Measurements from ENCODE around the gene EML4. TPM values are rescaled to one million over a fixed set of nuclear protein-coding genes. Genes with fewer than 3 reads are reported as not detected.

The EML4 gene
- total and polyA plus RNA-seq, 7 experiments from 2014 or later, result 64.9 to 167 (median 141) TPM

DNA sequence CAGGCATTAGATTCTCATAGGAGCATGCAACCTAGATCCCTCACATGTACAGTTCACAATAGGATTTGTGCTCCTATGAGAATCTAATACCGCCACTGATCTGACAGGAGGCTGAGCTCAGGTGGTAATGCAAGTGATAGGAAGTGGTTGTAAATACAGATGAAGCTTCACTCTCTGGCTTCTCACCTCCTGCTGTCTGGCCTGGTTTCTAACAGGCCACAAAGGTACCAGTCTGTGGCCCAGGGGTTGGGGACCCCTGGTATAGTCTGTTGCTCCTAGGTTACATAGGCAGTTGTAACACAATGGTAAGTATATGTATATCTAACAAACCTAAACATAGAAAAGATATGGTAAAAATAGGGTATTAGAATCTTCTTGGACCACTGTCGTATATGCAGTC, 81.8 kb downstream of the EML4 start:
- ChIA-PET CTCF (interaction anchor here (0.8 kb wide), 1 partner anchor 55 kb away, joined by 3 read pairs; no protein-coding TSS in a partner anchor), POLR2A (no interaction called here)
- peaks cover 14 to 62% (median 39%) of the 10 kb centered on the region in 5 donors for H3K36me3 Mint-ChIP-seq
- Histone ChIP-seq H3K27ac (ENCODE audit: low read depth, low read length) (no peak overlapping the region), H3K4me3 (ENCODE audit: low read length) (no peak overlapping the region), H3K9me3 (ENCODE audit: control insufficient read depth in 2 of 3, low read length in 3 of 3) (no peaks in the 10 kb centered on the region), H3K36me3 (ENCODE audit: control insufficient read depth in 2 of 3, insufficient read depth in 3 of 3, low read length in 3 of 3) (peaks cover 0 to 9% (median 5%) of the 10 kb centered on the region in 3 experiments), H3K4me1 (ENCODE audit: control insufficient read depth in 2 of 2, insufficient read depth in 2 of 2, low read length in 2 of 2) (peaks cover 11 to 33% of the 10 kb centered on the region in 2 donors), H3K27me3 (ENCODE audit: control insufficient read depth in 2 of 2, insufficient read depth in 2 of 2, low read length in 2 of 2) (no peaks in the 10 kb centered on the region)
- H3K4me3 Mint-ChIP-seq, result no peak overlapping the region
- intact Hi-C loops (cut with micrococcal nuclease), result no loop called here
- peaks cover 41 to 92% (median 83%) of the 10 kb centered on the region in 7 donors for H3K4me1 Mint-ChIP-seq
- peak; percentile 47 for ATAC-seq
- peaks cover 0 to 12% (median 0%) of the 10 kb centered on the region in 11 donors for H3K9me3 Mint-ChIP-seq
- H3K27me3 Mint-ChIP-seq, result no peaks in the 10 kb centered on the region
- no peak for DNase-seq
- H3K27ac Mint-ChIP-seq, result peak overlapping the region in 6 of 9 donors; percentile 30 to 57 (median 48)

DNA sequence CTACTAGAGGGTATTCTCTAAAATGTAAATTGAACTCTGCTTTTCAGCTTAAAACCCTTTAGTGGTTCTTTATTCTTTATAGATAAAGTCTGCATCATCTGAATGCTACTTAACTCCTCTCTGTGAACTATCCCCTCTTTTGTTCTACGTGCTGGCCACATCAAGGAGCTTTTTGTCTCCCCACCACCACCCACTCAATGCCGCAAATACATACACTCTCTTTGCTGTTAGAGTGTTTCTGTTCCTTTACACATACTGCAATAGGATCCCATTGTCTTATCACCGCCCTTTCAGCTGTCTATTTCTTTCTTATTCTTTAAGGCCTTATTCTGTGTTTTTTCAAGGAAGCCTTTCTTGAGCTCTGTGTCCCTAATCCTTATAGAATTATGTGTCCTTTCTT, 83.3 kb downstream of the EML4 start:
- intact Hi-C loops (cut with micrococcal nuclease), result no loop called here
- Histone ChIP-seq H3K36me3 (ENCODE audit: control insufficient read depth in 2 of 3, insufficient read depth in 3 of 3, low read length in 3 of 3) (peaks cover 0 to 7% (median 0%) of the 10 kb centered on the region in 3 experiments), H3K9me3 (ENCODE audit: control insufficient read depth in 2 of 3, low read length in 3 of 3) (no peaks in the 10 kb centered on the region), H3K27ac (ENCODE audit: low read depth, low read length) (no peak overlapping the region), H3K4me1 (ENCODE audit: control insufficient read depth in 2 of 2, insufficient read depth in 2 of 2, low read length in 2 of 2) (peaks cover 14 to 45% of the 10 kb centered on the region in 2 donors), H3K4me3 (ENCODE audit: low read length) (no peak overlapping the region), H3K27me3 (ENCODE audit: control insufficient read depth in 2 of 2, insufficient read depth in 2 of 2, low read length in 2 of 2) (no peaks in the 10 kb centered on the region)
- H3K4me1 Mint-ChIP-seq, result peaks cover 49 to 90% (median 80%) of the 10 kb centered on the region in 7 donors
- CTCF ChIA-PET, result no interaction called here
- peaks cover under 1 to 48% (median 30%) of the 10 kb centered on the region in 5 donors for H3K36me3 Mint-ChIP-seq
- peak overlapping the region in 3 of 10 donors; percentile 2 to 32 (median 4) for H3K4me3 Mint-ChIP-seq
- POLR2A ChIA-PET, result no interaction called here
- peak overlapping the region in 7 of 9 donors; percentile 5 to 87 (median 59) for H3K27ac Mint-ChIP-seq
- ATAC-seq, result no peak
- no peak for DNase-seq
- H3K27me3 Mint-ChIP-seq, result no peaks in the 10 kb centered on the region
- peaks cover 0 to 12% (median 0%) of the 10 kb centered on the region in 11 donors for H3K9me3 Mint-ChIP-seq

DNA sequence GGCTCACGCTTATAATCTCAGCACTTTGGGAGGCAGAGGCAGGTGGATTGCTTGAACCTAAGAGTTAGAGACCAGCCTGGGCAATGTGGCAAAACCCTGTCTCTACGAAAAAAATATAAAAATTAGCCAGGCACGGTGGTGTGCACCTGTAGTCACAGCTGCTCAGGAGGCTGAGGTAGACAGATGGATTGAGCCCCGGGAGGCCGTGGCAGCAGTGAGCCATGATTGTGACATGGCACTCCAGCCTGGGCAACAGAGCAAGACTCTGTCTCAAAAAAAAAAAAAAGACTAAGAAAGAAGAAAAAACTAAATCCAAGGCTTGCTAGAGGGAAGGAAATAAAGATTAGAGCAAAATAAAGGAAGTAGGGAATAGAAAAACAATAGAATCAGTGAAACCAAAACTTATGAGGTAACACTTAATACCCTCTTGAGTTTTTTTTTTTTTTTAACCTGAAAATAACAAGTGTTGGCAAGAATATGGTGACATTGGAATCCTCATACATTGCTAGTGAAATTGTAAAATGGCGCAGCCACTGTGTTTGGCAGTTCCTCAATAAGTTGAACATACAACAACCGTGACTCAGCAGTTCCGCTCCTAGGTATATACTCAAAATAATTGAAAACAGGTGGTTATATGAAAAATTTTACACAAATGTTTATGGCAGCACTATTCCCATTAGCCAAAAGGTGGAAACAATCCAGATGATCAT, 85.2 kb downstream of the EML4 start:
- POLR2A ChIA-PET, result no interaction called here
- intact Hi-C loops (cut with micrococcal nuclease), result no loop called here
- Mint-ChIP-seq H3K27ac (peak overlapping the region in 7 of 9 donors; percentile 6 to 78 (median 52)), H3K27me3 (no peaks in the 10 kb centered on the region), H3K4me1 (peaks cover 49 to 83% (median 78%) of the 10 kb centered on the region in 7 donors), H3K9me3 (peaks cover 0 to 12% (median 0%) of the 10 kb centered on the region in 11 donors), H3K4me3 (peak overlapping the region in 3 of 10 donors; percentile 5 to 45 (median 8)), H3K36me3 (peaks cover 0 to 52% (median 34%) of the 10 kb centered on the region in 5 donors)
- DNase-seq (no peak), ATAC-seq (no peak)
- Histone ChIP-seq H3K27ac (ENCODE audit: low read depth, low read length) (no peak overlapping the region), H3K4me1 (ENCODE audit: control insufficient read depth in 2 of 2, insufficient read depth in 2 of 2, low read length in 2 of 2) (peaks cover 14 to 44% of the 10 kb centered on the region in 2 donors), H3K4me3 (ENCODE audit: low read length) (no peak overlapping the region), H3K36me3 (ENCODE audit: control insufficient read depth in 2 of 3, insufficient read depth in 3 of 3, low read length in 3 of 3) (peaks cover 0 to 7% (median 5%) of the 10 kb centered on the region in 3 experiments), H3K9me3 (ENCODE audit: control insufficient read depth in 2 of 3, low read length in 3 of 3) (no peaks in the 10 kb centered on the region), H3K27me3 (ENCODE audit: control insufficient read depth in 2 of 2, insufficient read depth in 2 of 2, low read length in 2 of 2) (no peaks in the 10 kb centered on the region)
- CTCF ChIA-PET, result interaction anchor here (0.6 kb wide), 1 partner anchor 175 kb away, joined by 4 read pairs; no protein-coding TSS in a partner anchor

DNA sequence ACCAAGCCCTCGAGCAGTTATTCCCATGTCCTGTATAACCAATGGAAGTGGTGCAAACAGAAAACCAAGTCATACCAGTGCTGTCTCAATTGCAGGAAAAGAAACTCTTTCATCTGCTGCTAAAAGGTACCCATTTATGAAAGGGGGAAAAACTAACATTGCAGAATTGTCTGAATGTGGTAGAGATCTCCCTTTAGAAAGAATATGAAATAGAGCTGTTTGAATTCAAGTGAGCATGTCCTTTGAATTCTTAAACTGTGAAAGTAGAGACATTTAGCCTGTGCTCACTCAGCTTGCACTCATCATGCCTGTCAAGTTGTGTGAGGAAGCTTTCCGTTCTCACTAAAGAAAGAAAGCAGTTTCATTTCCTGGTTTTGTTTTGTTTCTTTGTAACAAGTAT, 87.4 kb downstream of the EML4 start:
- Histone ChIP-seq H3K9me3 (ENCODE audit: control insufficient read depth in 2 of 3, low read length in 3 of 3) (no peaks in the 10 kb centered on the region), H3K27ac (ENCODE audit: low read depth, low read length) (no peak overlapping the region), H3K27me3 (ENCODE audit: control insufficient read depth in 2 of 2, insufficient read depth in 2 of 2, low read length in 2 of 2) (no peaks in the 10 kb centered on the region), H3K36me3 (ENCODE audit: control insufficient read depth in 2 of 3, insufficient read depth in 3 of 3, low read length in 3 of 3) (peaks cover 2 to 14% (median 7%) of the 10 kb centered on the region in 3 experiments), H3K4me3 (ENCODE audit: low read length) (no peak overlapping the region), H3K4me1 (ENCODE audit: control insufficient read depth in 2 of 2, insufficient read depth in 2 of 2, low read length in 2 of 2) (peaks cover 8 to 26% of the 10 kb centered on the region in 2 donors)
- Mint-ChIP-seq H3K9me3 (peaks cover 0 to 12% (median 0%) of the 10 kb centered on the region in 11 donors), H3K27ac (peak overlapping the region in 7 of 9 donors; percentile 31 to 84 (median 75)), H3K36me3 (peaks cover 0 to 47% (median 29%) of the 10 kb centered on the region in 5 donors), H3K4me3 (peak overlapping the region in 7 of 10 donors; percentile 14 to 81 (median 68)), H3K4me1 (peaks cover 37 to 63% (median 58%) of the 10 kb centered on the region in 7 donors), H3K27me3 (no peaks in the 10 kb centered on the region)
- intact Hi-C loops (cut with micrococcal nuclease), result no loop called here
- peak in 4 of 9 donors; percentile 7 to 14 (median 10) for DNase-seq
- ChIA-PET POLR2A (interaction anchor here (1.5 to 2.0 kb wide), 2 partner anchors 11 to 14 kb away, joined by 5 read pairs; no protein-coding TSS in a partner anchor), CTCF (no interaction called here)
- ATAC-seq, result peak; percentile 54

DNA sequence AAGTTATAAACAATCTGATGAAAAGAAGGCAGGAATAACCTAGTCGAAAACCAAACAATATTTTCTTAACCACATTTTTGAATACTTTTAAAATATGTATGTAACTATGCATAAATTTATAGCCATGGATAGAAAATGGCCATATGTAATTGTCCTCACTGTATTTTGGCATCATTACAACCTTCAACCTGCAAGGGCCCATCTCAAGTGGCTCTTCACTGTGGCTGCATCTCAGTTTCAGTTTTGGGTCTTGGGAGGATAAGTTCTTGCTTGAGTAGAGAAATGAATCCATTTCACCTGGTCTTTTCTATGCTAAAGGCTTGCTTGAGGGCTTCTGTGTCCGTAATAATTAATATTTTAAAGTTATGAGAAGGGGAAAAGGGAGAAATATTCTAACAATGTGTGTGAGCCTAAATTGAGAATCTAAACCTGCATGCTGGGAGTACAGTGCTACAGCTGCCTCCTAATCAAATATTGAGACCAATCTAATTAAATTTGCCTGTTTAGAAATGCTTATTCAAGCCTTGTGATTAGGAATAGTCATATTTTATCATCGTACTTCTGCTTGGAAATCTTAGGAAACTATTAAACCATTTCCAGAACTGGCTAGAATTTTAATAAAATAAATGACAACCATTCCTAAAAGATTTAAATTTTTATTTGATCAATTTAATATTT, 92.5 kb downstream of the EML4 start:
- no peak overlapping the region for H3K27ac ChIP-seq (ENCODE audit: low read depth, low read length)
- H3K4me1 ChIP-seq (ENCODE audit: control insufficient read depth in 2 of 2, insufficient read depth in 2 of 2, low read length in 2 of 2), result peaks cover 0 to 5% of the 10 kb centered on the region in 2 donors
- peak overlapping the region in 1 of 9 donors; percentile 72 for H3K27ac Mint-ChIP-seq
- H3K9me3 ChIP-seq (ENCODE audit: control insufficient read depth in 2 of 3, low read length in 3 of 3), result no peaks in the 10 kb centered on the region
- no peak overlapping the region for H3K4me3 ChIP-seq (ENCODE audit: low read length)
- POLR2A ChIA-PET, result interaction anchor here (0.7 to 1.0 kb wide), 2 partner anchors 12 to 547 kb away, joined by 4 to 5 read pairs; no protein-coding TSS in a partner anchor
- no peak for DNase-seq
- H3K27me3 Mint-ChIP-seq, result no peaks in the 10 kb centered on the region
- H3K36me3 Mint-ChIP-seq, result peaks cover 0 to 32% (median 14%) of the 10 kb centered on the region in 5 donors
- H3K27me3 ChIP-seq (ENCODE audit: control insufficient read depth in 2 of 2, insufficient read depth in 2 of 2, low read length in 2 of 2), result no peaks in the 10 kb centered on the region
- H3K4me3 Mint-ChIP-seq, result no peak overlapping the region
- H3K9me3 Mint-ChIP-seq, result no peaks in the 10 kb centered on the region
- H3K36me3 ChIP-seq (ENCODE audit: control insufficient read depth in 2 of 3, insufficient read depth in 3 of 3, low read length in 3 of 3), result peaks cover 10 to 42% (median 10%) of the 10 kb centered on the region in 3 experiments
- intact Hi-C loops (cut with micrococcal nuclease), result no loop called here
- CTCF ChIA-PET, result interaction anchor here (0.8 kb wide), 1 partner anchor 41 kb away, joined by 3 read pairs; no protein-coding TSS in a partner anchor
- H3K4me1 Mint-ChIP-seq, result peaks cover 6 to 21% (median 10%) of the 10 kb centered on the region in 7 donors
- no peak for ATAC-seq

DNA sequence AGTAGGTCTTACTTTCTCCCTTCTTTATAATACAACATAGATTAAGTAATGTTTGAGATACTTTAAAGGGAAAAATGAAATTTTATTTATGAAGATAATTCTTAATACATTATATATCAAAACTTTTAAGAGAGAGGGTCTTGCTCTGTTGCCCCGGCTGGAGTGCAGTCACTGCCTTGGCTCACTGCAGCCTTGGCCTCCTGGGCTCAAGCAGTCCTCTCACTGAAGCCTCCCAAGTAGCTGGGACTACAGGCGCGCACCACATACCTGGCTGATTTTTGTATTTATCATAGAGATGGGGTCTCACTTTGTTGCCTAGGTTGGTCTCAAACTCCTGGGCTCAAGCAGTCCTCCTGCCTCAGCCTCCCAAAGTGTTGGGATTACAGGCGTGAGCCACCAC, 97.1 kb downstream of the EML4 start:
- POLR2A ChIA-PET, result no interaction called here

More for the DNA sequence above, 97.1 kb downstream of the EML4 start:
- H3K27me3 Mint-ChIP-seq, result no peaks in the 10 kb centered on the region
- peaks cover 0 to 40% (median 19%) of the 10 kb centered on the region in 7 donors for H3K4me1 Mint-ChIP-seq
- no peak for ATAC-seq
- H3K4me1 ChIP-seq (ENCODE audit: control insufficient read depth in 2 of 2, insufficient read depth in 2 of 2, low read length in 2 of 2), result peaks cover 4 to 11% of the 10 kb centered on the region in 2 donors
- H3K36me3 Mint-ChIP-seq, result peaks cover 0 to 35% (median 22%) of the 10 kb centered on the region in 5 donors
- CTCF ChIA-PET, result no interaction called here
- peak overlapping the region in 1 of 10 donors; percentile 19 for H3K4me3 Mint-ChIP-seq
- no peak overlapping the region for H3K4me3 ChIP-seq (ENCODE audit: low read length)
- no peak overlapping the region for H3K27ac ChIP-seq (ENCODE audit: low read depth, low read length)
- peak overlapping the region in 2 of 9 donors; percentile 25 to 31 for H3K27ac Mint-ChIP-seq
- peaks cover 3 to 30% (median 8%) of the 10 kb centered on the region in 3 experiments for H3K36me3 ChIP-seq (ENCODE audit: control insufficient read depth in 2 of 3, insufficient read depth in 3 of 3, low read length in 3 of 3)
- no peaks in the 10 kb centered on the region for H3K27me3 ChIP-seq (ENCODE audit: control insufficient read depth in 2 of 2, insufficient read depth in 2 of 2, low read length in 2 of 2)
- no peak for DNase-seq
- H3K9me3 ChIP-seq (ENCODE audit: control insufficient read depth in 2 of 3, low read length in 3 of 3), result no peaks in the 10 kb centered on the region
- peaks cover 0 to 1% (median 0%) of the 10 kb centered on the region in 11 donors for H3K9me3 Mint-ChIP-seq
- intact Hi-C loops (cut with micrococcal nuclease), result no loop called here
